Stimulated activated CD8-positive, alpha-beta memory T cell treated with anti-CD3 and anti-CD28 coated beads, Interleukin-15, amount 100 ng/mL, for 24 hours (primary cell): Measurements from ENCODE around the gene DCTPP1.
A peak's percentile ranks its signal among the peaks of the same experiment; 100 is the strongest.
"Not testable (repeated sequence)": the region's sequence is repeated elsewhere in the genome, so short reads cannot be mapped to it uniquely, and the experiment has no call there.

Experiments used
- DNase-seq: peaks from one replicate; pipeline ENCODE4 v3.0.0-alpha.2; 2020; ENCODE audit warnings: low read depth

Gene DCTPP1

GRCh38 chr16:30429678-30430427, at the start of gene DCTPP1:
TSS of gene DCTPP1 (minus strand) at chr16:30430030. CDS start at chr16:30429980, 50 bp downstream.
- peak; percentile 74 for DNase-seq

GRCh38 chr16:30478766-30479478, 49.1 kb upstream of the DCTPP1 start:
- no peak for DNase-seq

DNA sequence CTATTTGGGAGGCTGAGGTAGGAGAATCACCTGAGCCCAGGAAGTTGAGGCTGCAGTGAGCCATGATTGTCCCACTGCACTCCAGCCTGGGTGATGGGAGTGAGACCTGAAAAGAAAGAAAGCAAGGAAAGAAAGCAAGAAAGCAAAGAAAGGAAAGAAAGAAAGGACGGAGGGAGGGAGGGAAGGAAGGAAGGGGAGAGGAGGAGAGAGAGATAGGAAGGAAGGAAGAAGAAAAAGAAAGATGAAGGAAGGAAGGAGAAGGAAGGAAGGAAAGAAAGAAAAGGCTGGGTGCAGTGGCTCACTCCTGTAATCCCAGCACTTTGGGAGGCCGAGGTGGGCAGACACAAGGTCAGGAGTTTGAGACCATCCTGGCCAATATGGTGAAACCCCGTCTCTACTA, 47.9 kb upstream of the DCTPP1 start:
- not testable (repeated sequence) for DNase-seq

DNA sequence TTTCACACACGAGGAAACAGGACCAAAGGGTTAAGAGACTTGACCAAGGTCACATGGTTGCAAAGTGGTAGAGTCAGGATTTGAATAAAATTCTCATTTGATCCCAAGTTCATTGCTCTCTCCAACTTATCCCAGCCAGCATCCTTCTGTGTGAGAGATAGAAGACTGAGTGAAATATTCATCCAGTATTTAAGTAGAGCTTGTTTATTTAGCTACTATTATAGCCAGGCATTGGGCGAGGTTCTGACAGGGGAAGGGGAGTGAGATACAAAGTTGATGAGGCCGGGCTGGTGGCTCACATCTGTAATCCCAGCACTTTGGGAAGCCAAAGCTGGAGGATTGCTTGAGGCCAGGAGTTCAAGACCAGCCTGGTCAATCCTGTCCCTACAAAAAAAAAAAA, 47.2 kb upstream of the DCTPP1 start:
- no peak for DNase-seq

GRCh38 chr16:30474684-30475083, 44.9 kb upstream of the DCTPP1 start:
- DNase-seq = no peak

GRCh38 chr16:30474074-30474452, 44.2 kb upstream of the DCTPP1 start:
- no peak for DNase-seq

- peak; percentile 46 for DNase-seq
Observed at GRCh38 chr16:30473231-30474073, 43.6 kb upstream of the DCTPP1 start.

DNA sequence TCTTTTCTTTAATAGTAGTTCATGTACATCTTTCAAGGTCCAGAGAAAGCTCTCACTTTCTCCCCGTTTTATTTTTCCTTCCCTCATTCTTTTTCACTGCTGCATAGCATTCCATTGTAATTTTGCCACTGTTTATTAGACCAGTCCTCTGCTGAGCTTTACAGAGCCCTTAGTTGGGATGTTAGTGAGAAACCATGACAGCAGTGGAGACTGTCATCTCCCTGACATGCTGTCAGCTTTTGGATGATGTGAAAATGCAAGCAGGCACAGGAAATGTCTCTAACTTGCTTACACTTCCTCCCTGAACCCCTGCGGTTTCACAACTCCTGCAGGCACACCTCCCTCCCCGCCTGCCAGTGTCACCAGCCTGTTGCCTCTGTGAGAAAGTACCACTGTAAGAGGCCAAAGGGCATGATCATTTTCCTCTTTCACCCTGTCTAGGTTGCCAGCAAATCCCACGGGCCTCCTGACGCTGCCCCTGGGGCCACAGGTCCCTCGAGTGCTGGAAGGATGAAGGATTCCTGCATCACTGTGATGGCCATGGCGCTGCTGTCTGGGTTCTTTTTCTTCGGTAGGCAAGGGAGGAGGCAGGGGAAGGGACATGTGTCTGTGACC, 42.6 kb upstream of the DCTPP1 start, which contains the start of gene ITGAL:
ITGAL (plus strand) TSS at position 415 of the 615 bp plus-strand sequence; CDS start at position 511, 96 bp downstream.
- peak; percentile 44 for DNase-seq

DNA sequence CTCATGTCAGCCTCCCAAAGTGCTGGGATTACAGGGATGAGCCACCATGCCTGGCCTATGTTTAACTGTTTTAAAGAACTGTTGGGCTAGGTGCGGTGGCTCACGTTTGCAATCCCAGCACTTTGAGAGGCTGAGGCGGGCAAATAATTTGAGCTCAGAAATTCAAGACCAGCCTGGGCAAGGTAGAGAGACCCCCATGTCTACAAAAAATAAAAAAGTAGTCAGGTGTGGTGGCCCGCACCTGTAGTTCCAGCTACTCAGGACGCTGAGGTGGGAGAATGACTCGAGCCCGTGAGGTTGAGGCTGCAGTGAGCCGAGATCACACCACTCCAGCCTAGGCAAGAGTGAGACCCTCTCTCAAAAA, 40.8 kb upstream of the DCTPP1 start:
- no peak for DNase-seq

DNA sequence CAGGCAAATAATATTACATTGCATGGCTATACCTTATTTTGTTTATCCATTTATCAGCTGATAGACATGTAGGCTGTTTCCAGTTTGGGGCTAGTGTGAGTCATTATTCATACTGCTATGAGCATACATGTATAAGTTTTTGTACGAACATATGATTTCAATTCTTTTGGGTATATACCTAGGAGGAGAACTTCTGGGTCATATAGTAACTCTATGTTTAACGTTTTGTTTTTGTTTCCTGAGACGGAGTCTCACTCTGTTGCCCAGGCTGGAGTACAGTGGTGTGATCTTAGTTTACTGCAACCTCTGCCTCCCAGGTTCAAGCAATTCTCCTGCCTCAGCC, 40.3 kb upstream of the DCTPP1 start:
- no peak for DNase-seq

DNA sequence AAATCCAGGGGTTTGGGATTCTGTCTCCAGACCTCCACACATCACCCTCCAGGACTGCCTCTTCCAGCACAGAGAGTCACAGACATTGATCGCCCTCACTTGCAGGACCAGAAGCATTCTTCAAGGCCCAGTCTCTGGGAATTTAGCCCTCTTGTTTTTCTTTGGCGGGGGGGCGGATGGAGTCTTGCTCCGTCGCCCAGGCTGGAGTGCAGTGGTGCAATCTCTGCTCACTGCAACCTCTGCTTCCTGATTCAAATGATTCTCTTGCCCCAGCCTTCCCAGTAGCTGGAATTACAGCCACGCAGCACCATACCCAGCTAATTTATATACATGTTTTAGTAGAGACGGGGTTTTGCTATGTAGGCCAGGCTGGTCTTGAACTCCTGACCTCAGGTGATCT, 34.2 kb upstream of the DCTPP1 start:
- no peak for DNase-seq

DNA sequence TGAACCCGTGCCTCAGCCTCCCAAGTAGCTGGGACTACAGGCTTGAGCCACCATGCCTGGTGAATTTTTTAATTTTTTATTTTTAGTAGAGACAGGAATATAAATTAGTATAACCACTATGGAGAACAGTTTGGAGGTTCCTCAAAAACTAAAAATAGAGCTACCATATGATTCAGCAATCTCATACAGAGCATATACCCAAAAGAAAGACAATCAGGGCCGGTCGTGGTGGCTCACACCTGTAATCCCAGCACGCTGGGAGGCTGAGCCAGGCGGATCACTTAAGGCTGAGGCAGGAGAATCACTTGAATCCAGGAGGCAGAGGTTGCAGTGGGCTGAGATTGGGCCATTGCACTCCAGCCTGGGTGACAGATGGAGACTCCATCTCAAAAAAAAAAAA, 31.6 kb upstream of the DCTPP1 start:
- not testable (repeated sequence) for DNase-seq

DNA sequence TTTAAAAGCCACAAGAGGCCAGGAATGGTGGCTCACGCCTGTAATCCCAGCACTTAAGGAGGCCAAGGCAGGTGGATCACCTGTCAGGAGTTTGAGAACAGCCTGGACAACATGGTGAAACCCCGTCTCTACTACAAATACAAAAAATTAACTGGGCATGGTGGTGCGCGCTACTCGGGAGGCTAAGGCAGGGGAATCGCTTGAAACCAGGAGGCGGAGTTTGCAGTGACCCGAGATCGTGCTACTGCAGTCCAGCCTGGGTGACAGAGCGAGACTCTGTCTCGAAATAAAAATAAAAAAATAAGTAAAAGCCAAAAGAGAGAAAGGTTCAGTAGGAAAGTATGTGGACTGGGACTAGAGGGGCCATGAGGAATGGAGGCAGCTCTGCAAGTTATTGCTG, 29.6 kb upstream of the DCTPP1 start:
- no peak for DNase-seq

DNA sequence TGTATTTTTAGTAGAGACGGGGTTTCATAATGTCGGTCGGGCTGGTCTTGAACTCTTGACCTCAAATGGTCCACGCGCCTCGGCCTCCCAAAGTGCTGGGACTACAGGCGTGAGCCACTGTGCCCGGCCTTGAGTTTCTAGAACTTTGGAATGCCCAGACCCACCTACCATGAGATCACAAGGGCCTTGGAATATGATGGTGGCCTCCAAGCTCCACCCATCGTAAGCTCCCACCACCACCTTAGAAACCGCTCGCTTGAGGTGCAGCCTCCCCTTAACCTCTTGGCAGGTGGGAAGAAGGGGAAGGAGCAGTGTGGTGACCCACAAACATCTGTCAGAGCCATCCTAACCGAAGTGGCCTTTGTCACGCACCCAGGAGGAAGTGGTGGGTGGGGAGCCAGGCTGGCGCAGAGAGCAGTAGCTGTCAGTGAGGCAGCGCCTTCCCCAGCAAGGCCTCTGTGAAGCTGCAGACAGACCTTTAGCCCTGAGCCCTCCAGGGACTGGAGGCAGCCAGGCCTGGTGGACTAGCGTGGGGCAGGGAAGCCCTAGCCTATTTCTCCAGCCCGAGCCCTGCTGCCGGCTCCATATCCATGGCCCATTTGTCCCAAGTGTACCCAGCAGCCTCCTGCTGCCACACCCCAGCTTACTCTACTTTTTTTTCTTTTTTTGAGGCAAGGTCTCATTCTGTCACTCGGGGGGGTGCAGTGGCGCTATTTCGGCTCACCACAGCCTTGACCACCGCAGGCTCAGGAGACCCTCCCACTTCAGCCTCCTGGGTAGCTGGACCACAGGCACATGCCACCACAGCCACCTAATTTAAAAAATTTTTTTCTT, 28.9 kb upstream of the DCTPP1 start:
- peak; percentile 50 for DNase-seq

DNA sequence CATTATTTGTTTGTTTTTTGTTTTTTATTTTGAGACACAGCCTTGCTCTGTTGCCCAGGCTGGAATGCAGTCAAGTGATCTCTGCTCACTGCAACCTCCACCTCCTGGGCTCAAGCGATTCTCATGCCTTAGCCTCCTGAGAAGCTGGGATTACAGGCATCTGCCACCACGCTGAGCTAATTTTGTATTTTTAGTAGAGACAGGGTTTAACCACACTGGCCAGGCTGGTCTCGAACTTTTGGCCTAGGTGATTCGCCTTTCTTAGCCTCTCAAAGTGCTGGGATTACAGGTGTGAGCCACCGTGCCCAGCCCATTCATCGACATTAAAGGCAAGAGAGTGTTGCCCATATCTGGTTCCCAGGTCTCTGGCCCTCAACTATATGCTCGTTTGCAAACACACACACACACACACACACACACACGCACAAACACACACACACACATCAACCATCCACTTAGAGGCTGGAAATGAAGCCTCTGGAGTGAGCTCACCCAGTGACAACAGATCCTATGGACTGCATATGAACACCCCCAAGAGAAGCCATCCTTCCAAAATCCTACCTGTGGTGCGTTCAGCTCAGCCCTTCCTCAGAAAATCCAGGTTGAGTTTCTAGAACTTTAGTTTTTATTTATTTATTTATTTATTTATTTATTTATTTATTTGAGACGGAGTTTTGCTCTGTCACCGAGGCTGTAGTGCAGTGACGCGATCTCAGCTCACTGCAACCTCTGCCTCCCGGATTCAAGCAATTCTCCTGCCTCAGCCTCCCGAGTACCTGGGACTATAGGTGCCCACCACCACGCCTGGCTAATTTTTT, 28.1 kb upstream of the DCTPP1 start:
- no peak for DNase-seq

DNA sequence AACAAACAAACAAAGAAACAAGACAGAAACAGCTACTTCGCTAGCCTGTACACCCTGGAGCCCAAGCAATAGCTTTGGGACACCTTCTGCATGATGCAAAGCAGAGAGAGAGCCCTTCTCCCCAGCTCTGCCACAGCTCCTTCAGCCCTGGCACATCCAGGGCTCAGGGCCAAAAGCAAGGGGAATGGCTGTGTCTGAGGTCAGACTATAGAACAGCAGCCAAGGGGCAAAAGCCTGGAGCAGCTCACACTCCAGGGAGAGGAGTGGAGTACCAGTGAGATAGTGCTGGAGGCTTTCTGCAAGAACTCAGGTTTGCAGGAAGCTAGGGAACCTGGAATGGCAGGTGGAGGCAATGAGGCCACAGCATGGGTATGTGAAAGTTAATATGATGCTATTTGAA, 27.4 kb upstream of the DCTPP1 start:
- no peak for DNase-seq

DNA sequence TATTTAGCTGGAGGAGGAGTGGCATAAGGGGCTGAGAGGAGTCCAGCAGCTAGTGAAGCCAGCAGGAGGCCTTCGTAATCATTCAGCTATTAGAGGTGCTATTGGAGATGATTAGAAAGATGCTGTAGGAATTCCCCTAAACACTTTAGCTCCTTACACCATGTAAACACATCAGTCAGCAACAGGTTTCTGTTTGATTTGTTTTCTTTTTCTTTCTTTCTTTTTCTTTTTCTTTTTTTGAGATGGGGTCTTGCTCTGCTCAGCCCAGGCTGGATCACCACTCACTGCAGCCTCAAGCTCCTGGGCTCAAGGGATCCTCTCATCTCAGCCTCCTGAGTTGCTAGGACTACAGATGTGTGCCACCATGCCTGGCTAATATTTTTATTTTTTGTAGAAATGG, 26.5 kb upstream of the DCTPP1 start:
- no peak for DNase-seq

- not testable (repeated sequence) for DNase-seq
Observed at GRCh38 chr16:30452709-30453580, 23.1 kb upstream of the DCTPP1 start.

DNA sequence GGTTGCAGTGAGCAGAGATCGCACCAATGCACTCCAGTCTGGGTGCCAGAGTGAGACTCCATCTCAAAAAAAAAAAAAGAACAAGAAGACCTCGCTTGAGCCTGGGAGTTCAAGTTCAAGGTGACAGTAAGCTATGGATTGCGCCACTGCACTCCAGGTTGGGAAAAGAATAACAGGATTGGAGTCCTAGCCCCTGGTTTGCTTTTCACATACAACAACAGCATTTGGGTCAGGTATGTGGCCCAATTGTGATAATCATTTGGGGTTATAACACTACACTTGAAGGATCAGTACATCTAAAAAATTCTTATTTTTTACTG, 19.2 kb upstream of the DCTPP1 start:
- DNase-seq = no peak
